KOPT-K1 (cell line): Measurements from ENCODE around the gene HAUS1.

Source experiments
- H3K27ac ChIP-seq: fragments of 200-600 bp; sonication (generic); 2 replicates; pipeline ENCODE4 v1.5.1; 2016; ENCODE audit warnings: antibody characterized with exemption, mild to moderate bottlenecking, low read depth, low read length; ENCODE audit not compliant: poor library complexity, severe bottlenecking
- H3K36me3 ChIP-seq: fragments of 200-600 bp; sonication (generic); 2 replicates; pipeline ENCODE4 v1.5.1; 2017; ENCODE audit warnings: antibody characterized with exemption, mild to moderate bottlenecking, low read length, moderate library complexity; ENCODE audit not compliant: insufficient read depth
- H3K9me3 ChIP-seq: fragments of 200-600 bp; sonication (generic); 2 replicates; pipeline ENCODE4 v1.5.1; 2017; ENCODE audit warnings: antibody characterized with exemption, low read length, mild to moderate bottlenecking; ENCODE audit not compliant: insufficient read depth, poor library complexity, severe bottlenecking

The HAUS1 gene, protein sequence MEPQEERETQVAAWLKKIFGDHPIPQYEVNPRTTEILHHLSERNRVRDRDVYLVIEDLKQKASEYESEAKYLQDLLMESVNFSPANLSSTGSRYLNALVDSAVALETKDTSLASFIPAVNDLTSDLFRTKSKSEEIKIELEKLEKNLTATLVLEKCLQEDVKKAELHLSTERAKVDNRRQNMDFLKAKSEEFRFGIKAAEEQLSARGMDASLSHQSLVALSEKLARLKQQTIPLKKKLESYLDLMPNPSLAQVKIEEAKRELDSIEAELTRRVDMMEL

DNA sequence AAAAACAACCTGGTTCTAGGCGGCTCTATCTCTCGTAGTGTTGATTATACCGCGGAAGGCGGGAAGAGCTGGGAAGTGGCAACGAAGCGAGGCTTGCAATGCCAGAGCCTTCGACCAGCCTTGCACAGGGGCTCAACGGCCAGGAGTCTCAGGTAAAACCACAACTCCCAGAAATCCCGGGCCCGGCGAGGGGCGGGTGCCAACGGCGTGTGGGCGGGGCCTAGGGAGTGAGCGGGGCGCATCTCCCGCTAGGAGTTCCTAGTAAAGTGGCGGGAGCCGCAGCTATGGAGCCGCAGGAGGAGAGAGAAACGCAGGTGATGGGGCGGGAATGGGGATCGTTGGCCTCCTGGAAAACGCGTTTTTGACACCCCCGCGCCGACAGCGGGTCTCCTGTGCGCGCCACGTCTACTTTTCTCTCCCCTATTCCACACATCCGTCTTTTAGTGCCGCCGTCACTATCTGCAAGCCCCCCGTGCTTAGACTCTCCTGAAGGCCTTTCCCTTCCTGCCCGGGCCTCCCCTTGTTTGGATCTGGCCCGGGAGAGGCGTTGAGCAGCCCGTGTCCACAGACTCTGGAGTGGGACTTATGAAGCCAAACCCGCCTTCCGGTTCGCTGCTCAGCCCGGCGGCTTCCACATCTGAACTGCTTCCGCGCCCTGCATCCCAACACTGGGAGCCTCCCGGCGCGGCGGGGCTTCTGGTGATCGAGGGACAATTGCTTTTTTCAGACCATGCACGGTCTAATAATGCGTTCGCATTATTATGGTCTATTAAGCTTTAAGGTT is at the start of gene HAUS1:
Gene HAUS1 (plus strand): TSS at position 258 of the 784 bp plus-strand sequence. CDS start 27 bp downstream, at position 285.
- H3K36me3 ChIP-seq: peaks cover 31% of the 10 kb centered on the region
- no peaks in the 10 kb centered on the region for H3K9me3 ChIP-seq
- H3K27ac ChIP-seq: peak within 1 kb of the TSS; percentile 86

DNA sequence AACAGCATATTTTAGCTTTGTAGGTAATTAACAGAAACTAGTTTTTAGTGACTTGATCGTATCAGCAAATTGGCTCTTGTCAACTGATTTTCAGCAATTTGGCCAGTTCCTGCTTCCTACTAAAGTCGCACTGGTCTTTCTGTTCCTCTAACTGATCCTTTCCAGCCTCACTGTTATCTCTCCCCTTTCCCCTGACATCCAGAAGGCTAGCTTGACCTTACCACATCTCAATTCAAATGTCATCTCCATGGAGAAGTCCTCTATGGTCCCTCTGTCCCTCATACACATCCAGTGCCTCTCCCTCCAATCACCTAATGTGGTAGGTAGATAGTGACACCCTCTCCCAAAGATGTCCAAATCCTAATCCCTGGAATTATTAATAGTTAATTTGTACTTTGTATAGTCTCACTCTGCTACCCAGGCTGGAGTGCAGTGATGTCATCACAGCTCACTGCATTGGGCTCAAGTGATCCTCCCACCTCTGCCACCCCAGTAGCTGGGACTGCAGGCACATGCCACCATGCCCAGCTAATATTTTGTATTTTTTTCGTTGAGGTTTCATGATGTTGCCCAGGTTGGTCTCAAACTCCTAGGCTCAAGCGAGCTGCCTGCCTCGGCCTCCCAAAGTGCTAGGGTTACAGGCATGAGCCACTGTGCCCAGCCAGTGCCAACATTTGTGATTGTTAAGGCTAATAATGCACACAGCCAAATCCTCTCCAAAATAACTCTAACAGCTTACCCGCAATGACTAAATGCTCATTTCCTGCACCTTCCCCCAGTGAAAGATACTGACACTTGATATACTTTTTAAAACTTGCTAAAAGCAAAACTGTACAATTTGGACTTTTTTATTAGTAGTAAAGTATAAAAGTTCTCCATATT is 49.0 kb upstream of the HAUS1 start:
- Histone ChIP-seq H3K27ac (peak overlapping the region; percentile 70), H3K9me3 (no peaks in the 10 kb centered on the region), H3K36me3 (no peaks in the 10 kb centered on the region)

GRCh38 chr18:46055838-46056230 is 48.4 kb upstream of the HAUS1 start:
- Histone ChIP-seq H3K36me3 (no peaks in the 10 kb centered on the region), H3K27ac (peak overlapping the region; percentile 70), H3K9me3 (no peaks in the 10 kb centered on the region)

- Histone ChIP-seq H3K36me3 (no peaks in the 10 kb centered on the region), H3K9me3 (no peaks in the 10 kb centered on the region), H3K27ac (no peak overlapping the region)
Measured at GRCh38 chr18:46060359-46060841, 43.8 kb upstream of the HAUS1 start.

DNA sequence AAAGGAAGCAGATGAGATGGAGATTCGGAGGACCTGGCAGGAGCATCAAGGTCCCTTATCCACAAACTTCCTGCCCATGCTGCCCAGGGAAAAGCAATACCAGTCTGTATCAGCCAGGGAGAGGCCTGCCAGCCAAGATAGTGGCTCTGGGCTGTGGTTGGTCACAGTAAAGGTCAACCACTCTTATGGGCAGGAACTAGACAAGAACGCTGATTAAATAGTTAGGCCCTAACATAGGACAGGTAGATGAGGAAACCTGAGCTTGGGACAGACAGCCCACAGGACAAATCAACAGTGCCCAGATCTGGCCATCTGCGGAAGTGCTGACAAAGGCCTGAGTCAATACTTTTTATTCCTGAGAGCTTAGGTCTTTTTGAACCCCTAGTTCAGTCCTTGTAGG is 42.8 kb upstream of the HAUS1 start:
- no peaks in the 10 kb centered on the region for H3K9me3 ChIP-seq
- H3K36me3 ChIP-seq: no peaks in the 10 kb centered on the region
- H3K27ac ChIP-seq: no peak overlapping the region

DNA sequence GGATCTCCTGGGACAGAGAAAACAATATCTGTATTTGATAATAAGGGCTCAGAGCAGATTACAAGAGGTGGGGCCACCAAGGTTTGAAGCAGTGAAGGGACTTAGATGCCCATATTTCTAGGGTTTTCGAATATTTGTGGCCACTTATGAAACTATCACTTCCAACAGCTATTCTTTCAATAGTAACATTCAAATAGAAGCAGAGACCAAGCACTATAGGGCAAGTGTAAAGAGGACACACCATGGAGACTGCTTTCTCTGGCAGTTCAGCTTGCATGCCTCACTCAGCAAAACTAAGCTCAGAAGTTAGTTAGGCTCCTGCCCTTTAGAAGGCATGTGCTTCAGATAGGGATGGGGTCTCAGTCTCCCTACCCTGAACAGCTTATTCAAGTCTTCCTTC is 42.4 kb upstream of the HAUS1 start:
- H3K27ac ChIP-seq: no peak overlapping the region
- H3K9me3 ChIP-seq: no peaks in the 10 kb centered on the region
- no peaks in the 10 kb centered on the region for H3K36me3 ChIP-seq

DNA sequence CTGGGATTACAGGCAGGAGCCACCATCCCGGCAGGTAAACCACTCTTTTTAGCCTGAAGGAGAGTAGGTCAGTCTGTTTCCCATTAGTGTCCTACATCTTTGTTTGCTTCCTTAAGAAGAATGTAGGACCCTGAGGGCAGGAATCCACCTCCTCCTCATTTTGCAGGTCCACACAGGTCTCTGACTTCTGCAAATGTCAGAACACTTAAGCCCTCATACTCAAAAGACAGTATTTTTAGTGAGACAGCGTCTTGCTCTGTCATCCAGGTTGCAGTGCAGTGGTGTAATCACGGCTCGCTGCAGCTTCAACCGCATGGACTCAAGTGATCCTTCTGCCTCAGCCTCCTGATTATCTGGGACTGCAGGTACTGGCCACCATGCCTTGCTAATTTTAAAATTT is 41.4 kb upstream of the HAUS1 start:
- no peak overlapping the region for H3K27ac ChIP-seq

DNA sequence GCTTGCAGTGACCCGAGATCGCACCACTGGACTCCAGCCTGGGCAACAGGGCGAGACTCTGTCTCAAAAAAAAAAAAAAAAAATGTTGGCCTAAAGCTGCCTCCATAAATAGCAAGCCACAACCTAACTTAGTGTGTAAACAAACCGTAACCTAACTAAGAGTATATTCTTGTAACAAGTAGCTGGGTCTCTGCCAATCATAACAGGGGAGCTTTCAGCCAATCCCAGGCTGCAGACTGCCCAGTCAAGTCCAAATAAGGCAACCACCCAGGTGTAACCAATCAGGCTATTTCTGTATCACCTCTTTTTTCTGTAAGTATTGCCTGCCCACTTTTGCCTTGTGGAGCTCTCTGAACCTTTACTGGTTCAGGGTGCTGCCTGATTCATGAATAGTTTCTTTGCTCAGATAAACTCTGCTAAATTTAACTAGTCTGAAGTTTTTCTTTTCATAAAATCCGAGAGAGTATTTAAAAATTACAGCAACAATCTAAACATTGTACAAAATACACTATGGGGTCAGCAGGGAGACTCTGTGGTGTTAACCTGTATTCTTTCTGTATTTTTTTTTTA is 36.7 kb upstream of the HAUS1 start:
- Histone ChIP-seq H3K36me3 (no peaks in the 10 kb centered on the region), H3K27ac (no peak overlapping the region), H3K9me3 (no peaks in the 10 kb centered on the region)

More for the DNA sequence above, 41.4 kb upstream of the HAUS1 start:
- no peaks in the 10 kb centered on the region for H3K9me3 ChIP-seq
- H3K36me3 ChIP-seq: no peaks in the 10 kb centered on the region

DNA sequence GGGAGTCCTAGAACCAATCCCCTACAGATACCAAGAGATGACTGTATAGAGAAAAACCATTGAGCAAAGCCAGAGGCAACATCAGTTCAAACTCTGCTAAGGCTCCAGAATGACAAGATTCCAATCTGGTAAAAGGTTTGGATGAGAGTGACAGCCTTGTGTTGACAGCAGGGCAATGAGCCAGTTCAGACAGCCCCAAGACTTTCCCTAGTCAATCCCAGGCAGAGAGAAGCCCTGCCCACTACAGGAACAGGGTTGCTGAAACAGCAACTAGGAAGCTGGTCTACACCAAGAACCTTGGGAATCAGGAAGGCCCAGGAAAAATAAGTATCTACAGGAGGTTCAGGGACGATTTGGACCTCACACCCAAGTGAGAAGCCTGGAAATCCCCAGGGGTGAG is 35.4 kb upstream of the HAUS1 start:
- no peak overlapping the region for H3K27ac ChIP-seq
- H3K36me3 ChIP-seq: no peaks in the 10 kb centered on the region
- H3K9me3 ChIP-seq: no peaks in the 10 kb centered on the region

- no peaks in the 10 kb centered on the region for H3K9me3 ChIP-seq
- 0 out of 2 replicates have a peak, but pooled peaks cover 7% of the 10 kb centered on the region for H3K36me3 ChIP-seq
- H3K27ac ChIP-seq: no peak overlapping the region
Measured at GRCh38 chr18:46069524-46069923, 34.7 kb upstream of the HAUS1 start.

- Histone ChIP-seq H3K27ac (no peak overlapping the region), H3K9me3 (no peaks in the 10 kb centered on the region), H3K36me3 (peaks cover 11% of the 10 kb centered on the region; the same call in 1 of the 2 replicates)
Measured at GRCh38 chr18:46070232-46070631, 34.0 kb upstream of the HAUS1 start.

GRCh38 chr18:46070815-46071652 is 33.2 kb upstream of the HAUS1 start:
- H3K9me3 ChIP-seq: no peaks in the 10 kb centered on the region
- H3K27ac ChIP-seq: peak overlapping the region; percentile 35
- H3K36me3 ChIP-seq: peaks cover 12% of the 10 kb centered on the region; the same call in 1 of the 2 replicates

DNA sequence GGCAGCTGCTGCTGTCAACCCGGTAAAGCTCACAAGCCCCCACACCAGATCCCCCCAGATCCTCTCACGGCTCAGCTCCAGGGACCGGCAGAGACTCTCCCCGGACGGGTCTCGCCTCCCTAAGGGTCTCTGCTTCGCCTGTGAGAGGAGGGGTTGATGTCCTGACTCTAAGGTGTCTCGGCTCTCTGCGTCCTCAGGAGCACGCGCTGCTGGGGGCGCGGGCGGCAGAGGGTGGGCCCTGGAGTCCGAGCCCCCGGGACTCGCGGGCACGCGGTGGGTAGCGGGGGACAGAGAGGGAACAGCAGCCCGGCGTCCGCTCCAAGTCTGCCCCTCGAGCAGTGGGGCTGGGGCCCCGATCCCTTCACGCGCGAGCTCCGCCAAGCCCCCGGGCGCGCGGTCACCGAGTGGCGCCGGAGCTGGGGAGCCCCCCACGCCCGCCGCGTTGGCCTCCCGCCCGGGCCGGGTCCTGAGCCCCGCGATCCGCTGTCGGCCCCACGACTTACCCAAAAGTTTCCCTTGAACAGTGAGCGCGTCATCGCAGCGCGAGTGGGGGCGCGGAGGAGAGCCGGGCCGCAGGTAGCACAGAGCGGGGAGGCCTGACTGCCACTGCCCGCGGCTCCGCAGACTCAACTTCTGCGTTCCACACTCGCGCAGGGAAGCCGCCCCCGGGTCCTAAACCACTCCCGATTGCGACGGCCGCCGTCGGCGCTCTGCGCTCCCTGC is 32.4 kb upstream of the HAUS1 start, which contains the start of gene PSTPIP2:
Gene PSTPIP2 (minus strand): TSS at position 608 of the 723 bp plus-strand sequence. CDS start 72 bp downstream, at position 536.
- no peaks in the 10 kb centered on the region for H3K9me3 ChIP-seq
- H3K27ac ChIP-seq: peak within 1 kb of the TSS; percentile 35

More for the DNA sequence above, 32.4 kb upstream of the HAUS1 start, which contains the start of gene PSTPIP2:
- peaks cover 20% of the 10 kb centered on the region; the same call in 1 of the 2 replicates for H3K36me3 ChIP-seq
